Measurements from ENCODE around the gene PPARD.
"Not testable (repeated sequence)": the region's sequence is repeated elsewhere in the genome, so short reads cannot be mapped to it uniquely, and the experiment has no call there.

PPARD gene

DNA sequence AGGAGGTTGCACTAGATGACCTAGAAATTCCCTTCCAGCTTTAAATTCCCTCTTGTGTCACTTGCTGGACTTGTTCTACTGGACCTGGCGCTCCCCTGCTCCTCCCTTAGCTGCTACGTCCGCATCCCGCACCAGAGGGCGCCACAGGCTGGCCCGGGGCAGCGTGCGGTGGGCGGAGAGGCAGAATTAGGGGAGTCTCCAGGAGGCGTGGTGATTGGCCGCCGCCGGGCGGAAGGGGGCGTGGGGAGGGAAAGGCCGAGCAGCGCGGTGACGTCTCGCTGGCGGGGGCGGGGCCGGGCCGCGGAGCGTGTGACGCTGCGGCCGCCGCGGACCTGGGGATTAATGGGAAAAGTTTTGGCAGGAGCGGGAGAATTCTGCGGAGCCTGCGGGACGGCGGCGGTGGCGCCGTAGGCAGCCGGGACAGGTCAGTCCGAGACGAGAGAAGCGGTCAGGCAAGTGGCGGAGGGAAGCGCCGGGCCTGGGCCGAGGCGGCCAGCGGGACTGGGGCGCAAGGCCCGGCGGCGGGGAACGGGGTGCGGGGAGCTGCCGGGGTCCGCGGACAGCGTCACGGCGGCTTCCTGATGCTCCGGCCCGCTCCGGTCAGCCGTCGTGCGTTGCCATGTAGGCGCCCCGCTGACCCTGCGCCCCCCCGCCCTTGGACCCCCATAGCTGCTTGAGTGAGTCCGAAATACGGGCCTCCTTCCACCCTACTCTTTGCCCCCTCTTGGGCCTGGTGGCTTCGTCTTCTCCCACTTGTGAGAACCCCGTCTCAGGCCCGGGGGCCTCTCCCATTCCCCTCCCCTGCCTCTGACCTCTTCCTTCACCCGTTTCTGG lies at the start of gene PPARD:
Gene PPARD, plus strand, starts transcription at position 301 of the 834 bp plus-strand sequence. CDS start 68,530 bp downstream, outside the sequence.
- DNase-seq = peak; percentile 87

- no peak for DNase-seq
These were observed 48.7 kb upstream of the PPARD start for GRCh38 chr6:35293681-35294080.

- peak; percentile 31 for DNase-seq
These were observed 47.9 kb upstream of the PPARD start for GRCh38 chr6:35294308-35294945.

DNA sequence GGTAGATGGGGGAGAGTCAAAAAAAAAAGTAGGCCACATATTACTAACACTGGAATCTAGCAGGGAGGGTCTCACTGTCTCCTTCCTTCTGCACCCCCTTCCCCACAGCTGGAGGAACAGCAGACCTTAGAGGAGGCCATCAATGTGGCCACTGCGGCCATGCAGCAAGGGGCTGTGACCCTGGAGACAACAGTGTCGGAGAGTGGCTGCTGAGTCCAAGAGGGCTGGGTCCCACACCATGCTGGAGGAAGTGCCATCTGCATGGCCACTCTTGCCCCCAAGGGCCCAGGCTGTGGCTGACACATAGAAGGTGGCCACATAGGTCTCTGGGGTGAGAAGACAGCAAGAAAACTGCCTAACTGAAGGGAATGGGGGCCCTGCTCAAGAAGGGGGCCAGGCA lies 47.3 kb upstream of the PPARD start:
- no peak for DNase-seq

DNA sequence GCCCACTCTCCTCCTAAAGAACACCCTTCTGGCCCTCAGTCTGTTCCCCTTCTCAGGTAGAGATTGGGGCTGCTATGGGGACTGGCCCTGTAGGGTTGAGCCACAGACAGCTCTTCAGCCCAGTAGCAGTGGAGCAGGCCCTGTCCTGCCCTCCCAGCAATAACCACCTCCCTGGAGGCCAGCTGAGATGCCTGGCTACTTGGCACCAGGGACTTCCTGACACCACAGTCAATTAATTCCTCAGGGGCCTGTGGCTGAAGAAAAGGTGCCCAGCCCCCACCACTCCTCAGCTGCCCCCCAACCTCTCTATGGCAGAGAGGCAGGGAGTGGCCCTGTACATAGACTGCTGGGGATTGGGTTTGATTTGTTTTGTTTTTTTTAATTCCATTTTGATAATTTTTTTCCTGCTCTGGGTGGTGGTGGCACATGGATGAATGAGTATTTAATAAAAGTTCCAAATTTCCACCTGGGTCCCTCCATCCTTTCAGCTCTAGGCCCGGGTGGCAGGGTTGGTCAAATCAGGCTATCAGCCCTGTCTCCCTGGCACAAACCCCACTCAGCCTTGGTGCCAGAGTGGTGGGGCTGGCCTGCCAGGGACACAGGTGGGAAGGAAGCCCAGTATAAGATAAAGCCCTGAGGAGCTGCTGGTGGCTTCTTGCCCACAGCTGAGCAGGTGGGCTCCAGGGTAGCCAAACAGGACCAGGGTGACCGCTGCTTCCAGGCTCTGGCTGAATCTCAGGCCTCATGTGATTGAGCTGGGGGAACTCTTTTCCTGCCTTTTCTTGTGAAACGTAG lies 46.6 kb upstream of the PPARD start:
- DNase-seq = no peak

DNA sequence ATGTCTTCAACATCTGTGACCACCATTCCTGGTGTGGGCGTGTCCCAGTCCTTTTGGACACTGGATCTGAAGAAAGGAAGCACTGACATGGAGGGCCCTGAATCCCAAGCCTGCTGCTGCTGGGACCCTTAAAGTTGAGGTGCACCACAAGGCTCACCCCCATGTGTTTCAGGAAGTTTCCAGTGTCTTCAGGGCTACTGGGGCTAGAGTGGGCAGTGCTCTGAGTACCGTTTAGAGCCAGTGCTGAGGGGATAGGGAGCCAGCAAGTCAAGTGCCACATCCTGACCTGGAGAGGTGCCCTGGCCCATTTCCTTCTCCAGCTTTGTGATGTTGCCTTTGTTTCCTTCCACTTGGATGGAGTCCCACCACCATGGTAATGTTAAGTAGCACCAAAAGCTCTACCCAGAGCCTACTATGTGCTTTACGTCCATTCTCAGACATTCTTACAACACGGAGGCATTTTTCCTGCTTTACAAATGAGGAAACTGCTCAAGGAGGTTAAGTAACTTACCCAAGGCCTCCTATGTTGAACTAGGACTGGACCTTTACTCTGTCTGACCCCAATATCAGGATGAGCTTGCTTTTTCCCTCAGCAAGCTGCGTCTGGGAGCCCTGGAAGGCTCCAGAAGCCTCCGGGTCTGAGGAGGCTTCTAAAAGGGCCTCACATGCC lies 45.3 kb upstream of the PPARD start:
- DNase-seq = no peak

DNA sequence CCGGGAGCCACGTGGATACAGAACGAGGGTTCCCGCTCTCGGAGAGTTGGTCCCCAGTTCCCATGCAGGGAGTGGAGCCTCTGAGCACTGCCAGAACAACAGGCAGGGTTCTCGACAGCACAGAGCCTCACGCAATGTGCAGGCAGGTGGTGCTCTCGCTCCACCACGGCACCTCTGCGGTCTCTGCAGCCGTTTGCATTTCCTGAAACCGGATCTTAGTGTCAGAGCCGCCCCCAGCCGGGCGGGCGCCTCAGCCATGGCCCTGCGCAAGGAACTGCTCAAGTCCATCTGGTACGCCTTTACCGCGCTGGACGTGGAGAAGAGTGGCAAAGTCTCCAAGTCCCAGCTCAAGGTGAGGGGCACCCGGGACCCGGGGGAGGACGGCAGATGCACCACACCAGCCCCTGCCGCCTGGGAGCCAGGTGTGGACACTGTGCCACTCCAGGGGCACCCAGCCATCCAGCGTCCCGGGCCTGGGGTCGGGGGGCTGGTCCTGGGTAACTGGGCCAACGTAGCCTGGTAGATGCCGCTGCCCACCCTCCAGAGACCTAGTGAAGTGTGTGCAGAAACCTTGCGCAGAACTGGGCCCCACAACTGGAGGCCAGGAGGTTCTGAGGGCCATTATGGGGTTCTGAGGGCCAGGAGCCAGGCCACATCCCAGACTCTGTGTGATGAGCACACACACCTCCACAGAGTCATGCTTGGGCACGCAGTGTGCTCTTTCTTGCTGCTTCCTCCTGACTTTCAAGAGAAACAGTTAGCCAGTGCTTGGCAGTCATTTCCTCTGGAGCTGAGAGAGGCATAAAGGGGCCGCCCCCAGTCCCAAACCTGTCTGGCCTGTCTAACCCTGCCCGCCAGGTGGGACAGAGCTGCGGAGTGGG lies 44.5 kb upstream of the PPARD start, which contains the start of gene DEF6:
Gene DEF6, plus strand, starts transcription at position 218 of the 881 bp plus-strand sequence. Its CDS starts 39 bp downstream, at position 257.
- peak; percentile 83 for DNase-seq

GRCh38 chr6:35298625-35299140 lies 43.7 kb upstream of the PPARD start:
- no peak for DNase-seq

DNA sequence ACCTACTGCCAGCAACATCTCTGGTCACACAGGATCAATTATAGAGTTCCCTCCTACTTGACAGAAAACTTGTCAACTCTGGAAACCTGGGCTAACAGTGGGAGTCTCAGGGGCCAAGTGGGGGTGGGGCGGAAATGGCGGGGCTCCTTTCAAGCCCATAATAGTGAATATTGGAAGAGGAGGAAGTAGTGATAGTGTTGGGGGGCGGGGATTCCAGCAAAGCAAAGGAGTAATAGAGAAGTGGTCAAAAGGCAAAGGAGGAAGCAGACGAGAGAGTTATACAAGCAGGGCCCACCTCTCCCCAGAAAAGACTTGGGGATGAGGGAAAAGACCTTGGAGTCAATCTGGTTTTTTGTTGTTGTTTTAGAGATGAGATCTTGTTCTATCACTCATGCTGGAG lies 42.7 kb upstream of the PPARD start:
- DNase-seq = no peak

DNA sequence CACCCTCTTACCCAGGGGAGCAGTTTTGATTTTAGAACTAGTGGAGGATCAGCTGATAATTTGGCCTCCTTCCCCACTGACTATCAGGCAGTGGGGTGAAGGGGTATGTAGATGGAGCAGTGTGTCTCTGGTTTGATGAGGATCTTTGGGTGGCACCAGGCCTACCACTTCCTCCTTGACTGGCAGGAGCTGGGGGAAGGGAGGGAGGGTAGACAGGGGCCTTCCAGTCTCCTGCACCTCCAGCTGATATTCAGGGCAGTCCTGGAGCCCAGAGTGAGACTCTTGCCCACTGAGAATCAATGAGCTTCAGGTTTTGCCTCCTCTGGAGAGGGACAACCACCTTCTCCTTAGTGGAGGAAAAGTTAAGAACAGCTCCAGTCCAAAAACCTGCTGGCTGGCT lies 41.5 kb upstream of the PPARD start:
- no peak for DNase-seq

DNA sequence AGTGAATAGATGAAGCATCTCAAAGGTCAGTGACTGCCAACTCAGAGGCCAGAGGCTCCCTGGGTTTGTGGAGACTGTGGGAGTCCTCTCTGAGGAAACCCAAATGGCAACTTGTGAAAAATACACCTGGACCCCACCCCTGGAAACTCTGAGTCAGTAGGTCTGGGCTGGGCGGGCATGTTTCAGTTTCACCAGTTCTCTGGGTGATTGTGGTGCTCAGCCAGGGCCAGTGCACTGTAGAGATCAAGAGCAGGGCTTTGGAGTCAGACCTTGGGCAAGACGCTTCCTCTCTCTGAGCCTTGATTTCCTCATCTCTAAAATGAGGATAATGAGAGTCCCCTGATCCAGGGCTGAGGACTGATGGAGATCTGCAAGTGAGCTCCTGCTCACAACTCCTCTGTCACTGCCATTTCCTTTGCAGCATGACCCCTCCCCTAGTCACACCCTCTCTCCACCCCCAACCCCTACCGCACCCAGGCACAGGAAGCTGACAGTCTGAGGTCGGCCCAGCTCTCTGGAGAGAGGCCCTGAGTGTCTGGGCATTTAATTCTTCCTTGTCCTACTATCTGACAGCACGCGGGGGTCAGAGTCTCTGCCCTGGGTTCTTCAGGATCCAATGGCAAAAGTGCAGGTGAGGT lies 39.6 kb upstream of the PPARD start:
- DNase-seq = no peak

GRCh38 chr6:35304299-35304698 lies 38.1 kb upstream of the PPARD start:
- DNase-seq = no peak

DNA sequence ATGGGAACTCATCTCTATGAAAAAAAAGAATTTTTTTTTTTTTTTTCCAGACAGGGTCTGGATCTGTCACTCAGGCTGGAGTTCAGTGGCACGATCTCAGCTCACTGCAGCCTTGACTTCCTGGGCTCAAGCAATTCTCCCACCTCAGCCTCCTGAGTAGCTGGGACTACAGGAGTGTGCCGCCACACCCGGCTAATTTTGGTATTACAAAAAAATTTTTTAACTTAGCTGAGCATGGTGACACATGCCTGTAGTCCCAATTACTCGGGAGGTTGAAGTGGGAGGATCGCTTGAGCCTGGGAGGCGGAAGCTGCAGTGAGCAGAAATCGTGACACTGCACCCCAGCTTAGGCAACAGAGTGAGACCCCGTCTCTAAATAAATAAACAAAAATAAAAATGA lies 37.2 kb upstream of the PPARD start:
- DNase-seq = no peak

GRCh38 chr6:35307138-35307537 lies 35.2 kb upstream of the PPARD start:
- DNase-seq = not testable (repeated sequence)

DNA sequence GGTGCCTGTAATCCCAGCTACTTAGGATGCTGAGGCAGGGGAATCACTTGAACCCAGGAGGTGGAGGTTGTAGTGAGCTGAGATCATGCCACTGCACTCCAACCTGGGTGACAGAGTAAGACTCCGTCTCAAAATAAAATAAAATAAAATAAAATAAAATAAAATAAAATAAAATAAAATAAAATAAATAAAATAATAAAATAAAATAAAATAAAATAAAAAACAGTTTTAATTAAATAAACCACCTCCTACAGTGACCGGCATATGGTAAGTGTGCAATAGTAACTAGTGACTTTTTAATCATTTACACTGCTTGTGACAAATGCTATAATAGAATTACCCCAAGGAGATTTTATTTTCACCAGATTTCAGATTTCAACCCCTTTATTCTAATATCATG lies 33.8 kb upstream of the PPARD start:
- not testable (repeated sequence) for DNase-seq

- no peak for DNase-seq
These were observed 32.6 kb upstream of the PPARD start for GRCh38 chr6:35309611-35310264.

DNA sequence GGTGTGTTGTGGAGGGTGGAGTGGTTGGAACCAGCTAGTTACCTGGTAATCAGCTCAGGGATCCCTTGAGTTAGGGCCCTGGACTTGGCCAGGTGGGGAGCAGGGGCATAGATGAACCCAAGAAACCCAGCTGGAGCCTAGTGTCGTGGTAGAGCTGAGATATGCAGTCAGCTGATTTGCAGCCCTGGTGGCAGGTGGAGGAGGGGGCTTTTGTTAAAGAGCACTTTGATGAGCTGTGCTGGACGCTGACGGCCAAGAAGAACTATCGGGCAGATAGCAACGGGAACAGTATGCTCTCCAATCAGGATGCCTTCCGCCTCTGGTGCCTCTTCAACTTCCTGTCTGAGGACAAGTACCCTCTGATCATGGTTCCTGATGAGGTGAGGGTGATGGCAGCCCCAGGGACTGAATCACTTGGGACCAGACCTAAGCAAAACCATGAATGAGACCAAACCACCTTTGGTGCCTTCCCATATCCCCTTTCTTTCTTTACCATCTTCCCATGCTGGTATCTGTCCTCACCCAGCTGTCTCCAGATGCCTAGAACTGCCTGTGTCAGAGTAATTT lies 32.0 kb upstream of the PPARD start:
- no peak for DNase-seq

- no peak for DNase-seq
These were observed 30.8 kb upstream of the PPARD start for GRCh38 chr6:35311390-35312075.

DNA sequence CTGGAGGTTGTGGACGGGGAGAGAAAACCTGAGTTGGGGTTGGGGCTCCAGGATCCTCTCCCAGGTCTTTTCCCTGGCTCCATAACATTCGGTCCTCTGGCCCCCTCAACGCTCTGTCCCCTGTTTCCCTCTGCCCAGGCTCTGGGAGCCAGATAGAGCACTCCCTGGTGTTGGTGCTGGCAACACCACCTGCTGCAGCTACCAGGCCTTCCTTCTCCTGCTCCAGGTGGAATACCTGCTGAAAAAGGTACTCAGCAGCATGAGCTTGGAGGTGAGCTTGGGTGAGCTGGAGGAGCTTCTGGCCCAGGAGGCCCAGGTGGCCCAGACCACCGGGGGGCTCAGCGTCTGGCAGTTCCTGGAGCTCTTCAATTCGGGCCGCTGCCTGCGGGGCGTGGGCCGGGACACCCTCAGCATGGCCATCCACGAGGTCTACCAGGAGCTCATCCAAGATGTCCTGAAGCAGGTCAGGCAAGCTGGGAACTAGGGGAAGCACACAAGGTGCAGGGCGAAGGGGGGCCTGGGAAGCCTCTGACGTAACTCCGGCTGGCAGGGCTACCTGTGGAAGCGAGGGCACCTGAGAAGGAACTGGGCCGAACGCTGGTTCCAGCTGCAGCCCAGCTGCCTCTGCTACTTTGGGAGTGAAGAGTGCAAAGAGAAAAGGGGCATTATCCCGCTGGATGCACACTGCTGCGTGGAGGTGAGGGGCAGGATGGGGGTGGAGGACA lies 30.1 kb upstream of the PPARD start:
- DNase-seq = no peak

Data from NCI-H2029 (cell line).